Measurements from ENCODE around the gene MYO10.

Gene MYO10

DNA sequence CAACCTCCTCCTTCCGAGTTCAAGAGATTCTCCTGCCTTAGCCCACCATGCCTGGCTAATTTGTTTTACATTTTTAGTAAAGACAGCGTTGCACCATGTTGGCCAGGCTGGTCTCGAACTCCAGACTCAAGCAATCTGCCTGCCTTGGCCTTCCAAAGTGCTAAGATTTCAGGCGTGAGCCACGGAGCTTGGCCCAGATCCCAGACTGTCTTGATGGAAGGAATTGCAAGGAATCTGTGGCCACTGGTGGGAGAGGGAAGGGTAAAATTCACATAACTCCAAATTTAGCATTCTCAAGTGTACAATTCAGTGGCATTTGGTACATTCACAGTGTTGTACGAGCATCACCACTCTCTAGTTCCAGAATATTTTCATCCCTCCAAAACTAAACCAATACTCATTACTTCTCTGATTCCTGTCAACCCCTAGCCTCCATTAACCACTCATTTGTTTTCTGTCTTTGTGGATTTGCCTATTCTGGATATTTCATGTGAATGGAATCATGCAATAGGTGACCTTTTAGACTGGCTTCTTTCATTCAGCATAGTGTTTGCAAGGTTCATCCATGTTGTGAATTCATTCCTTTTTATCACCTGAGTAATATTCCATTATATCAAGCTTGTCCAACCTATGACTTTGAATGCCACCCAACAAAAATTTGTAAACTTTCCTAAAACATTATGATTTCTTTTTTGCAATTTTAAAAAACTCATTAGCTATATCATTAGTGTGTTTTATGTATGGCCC is 8.9 kb upstream of the MYO10 start:
- in situ Hi-C loops (cut with HindIII; ENCODE audit: low sequenced_read_pairs) = no loop called here
- no peak for DNase-seq (ENCODE audit: low read depth, low spot score)
- TF ChIP-seq, protein P1, sequence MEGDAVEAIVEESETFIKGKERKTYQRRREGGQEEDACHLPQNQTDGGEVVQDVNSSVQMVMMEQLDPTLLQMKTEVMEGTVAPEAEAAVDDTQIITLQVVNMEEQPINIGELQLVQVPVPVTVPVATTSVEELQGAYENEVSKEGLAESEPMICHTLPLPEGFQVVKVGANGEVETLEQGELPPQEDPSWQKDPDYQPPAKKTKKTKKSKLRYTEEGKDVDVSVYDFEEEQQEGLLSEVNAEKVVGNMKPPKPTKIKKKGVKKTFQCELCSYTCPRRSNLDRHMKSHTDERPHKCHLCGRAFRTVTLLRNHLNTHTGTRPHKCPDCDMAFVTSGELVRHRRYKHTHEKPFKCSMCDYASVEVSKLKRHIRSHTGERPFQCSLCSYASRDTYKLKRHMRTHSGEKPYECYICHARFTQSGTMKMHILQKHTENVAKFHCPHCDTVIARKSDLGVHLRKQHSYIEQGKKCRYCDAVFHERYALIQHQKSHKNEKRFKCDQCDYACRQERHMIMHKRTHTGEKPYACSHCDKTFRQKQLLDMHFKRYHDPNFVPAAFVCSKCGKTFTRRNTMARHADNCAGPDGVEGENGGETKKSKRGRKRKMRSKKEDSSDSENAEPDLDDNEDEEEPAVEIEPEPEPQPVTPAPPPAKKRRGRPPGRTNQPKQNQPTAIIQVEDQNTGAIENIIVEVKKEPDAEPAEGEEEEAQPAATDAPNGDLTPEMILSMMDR (IDR thresholded peaks at IDR 0.05; ENCODE audit: low read depth, low read length) = no peak

DNA sequence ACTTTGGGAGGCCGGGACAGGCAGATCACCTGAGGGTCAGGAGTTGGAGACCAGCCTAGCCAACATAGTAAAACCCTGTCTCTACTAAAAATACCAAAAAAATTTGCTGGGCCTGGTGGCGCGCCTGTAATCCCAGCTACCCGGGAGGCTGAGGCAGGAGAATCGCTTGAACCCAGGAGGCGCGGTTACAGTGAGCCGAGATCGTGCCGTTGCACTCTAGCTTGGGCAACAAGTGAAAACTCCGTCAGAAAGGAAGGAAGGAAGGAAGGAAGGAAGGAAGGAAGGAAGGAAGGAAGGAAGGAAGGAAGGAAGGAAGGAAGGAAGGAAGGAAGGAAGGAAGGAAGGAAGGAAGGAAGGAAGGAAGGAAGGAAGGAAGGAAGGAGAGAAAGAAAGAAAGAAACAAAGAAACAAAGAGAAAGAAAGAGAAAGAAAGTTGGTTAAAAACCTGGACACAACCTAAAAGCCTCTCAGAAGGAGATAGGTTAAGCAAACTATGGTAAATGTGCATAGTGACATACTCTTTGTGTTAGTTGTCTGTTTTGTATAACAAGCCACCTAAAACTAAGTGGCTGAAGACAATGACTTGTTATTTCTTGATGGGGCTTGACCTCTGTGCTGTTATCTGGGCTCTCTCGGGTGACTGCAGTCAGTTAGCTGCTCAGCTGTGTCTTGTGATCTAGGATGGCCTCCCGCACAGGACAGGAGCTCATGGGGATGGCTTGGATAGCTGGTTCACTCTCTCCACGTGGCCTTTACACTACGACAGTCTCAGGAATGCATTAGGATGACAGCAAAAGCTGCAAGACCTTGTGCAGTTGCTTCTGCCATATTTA is 8.0 kb upstream of the MYO10 start:
- H3K4me3 ChIP-seq (ENCODE audit: low read depth, low read length) = no peak overlapping the region
- DNase-seq (ENCODE audit: low read depth, low spot score) = no peak
- in situ Hi-C loops (cut with HindIII; ENCODE audit: low sequenced_read_pairs) = no loop called here
- TF ChIP-seq, protein P1 (IDR thresholded peaks at IDR 0.05; ENCODE audit: low read depth, low read length) = no peak

More for the DNA sequence above, 8.9 kb upstream of the MYO10 start:
- H3K4me3 ChIP-seq (ENCODE audit: low read depth, low read length) = no peak overlapping the region

DNA sequence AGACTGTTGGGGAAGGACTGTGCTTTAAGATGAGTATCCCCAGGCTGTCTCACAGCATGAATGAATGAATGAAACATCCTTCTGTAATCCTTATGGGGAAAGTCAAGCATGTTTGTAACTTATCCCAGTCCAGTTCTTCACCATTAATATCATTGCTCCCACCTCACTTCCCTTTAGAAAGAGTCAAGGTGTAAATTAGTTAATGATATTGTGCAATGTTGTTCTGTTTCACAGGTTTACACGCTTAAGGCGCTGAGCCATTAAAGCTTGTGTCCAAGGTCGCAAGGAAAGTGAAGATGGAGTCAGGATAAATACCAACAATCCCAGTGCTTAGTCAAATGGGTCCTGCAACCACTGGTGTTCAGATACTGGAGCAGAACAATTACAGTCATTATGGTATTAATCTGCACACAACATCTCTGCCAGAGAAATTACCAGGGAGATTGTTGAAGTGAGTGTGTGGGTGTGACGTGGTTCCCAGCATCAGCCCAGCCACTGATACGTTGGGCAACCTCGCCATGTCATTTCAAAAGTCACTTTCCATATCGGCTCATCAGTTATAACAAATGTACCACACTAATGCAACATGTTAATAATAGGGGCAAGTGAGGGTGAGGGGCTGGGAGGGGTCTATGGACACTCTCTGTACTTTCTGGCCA is 1.5 kb upstream of the MYO10 start:
- DNase-seq (ENCODE audit: low read depth, low spot score) = no peak
- H3K4me3 ChIP-seq (ENCODE audit: low read depth, low read length) = no peak overlapping the region
- in situ Hi-C loops (cut with HindIII; ENCODE audit: low sequenced_read_pairs) = no loop called here
- TF ChIP-seq, protein P1 (IDR thresholded peaks at IDR 0.05; ENCODE audit: low read depth, low read length) = no peak

DNA sequence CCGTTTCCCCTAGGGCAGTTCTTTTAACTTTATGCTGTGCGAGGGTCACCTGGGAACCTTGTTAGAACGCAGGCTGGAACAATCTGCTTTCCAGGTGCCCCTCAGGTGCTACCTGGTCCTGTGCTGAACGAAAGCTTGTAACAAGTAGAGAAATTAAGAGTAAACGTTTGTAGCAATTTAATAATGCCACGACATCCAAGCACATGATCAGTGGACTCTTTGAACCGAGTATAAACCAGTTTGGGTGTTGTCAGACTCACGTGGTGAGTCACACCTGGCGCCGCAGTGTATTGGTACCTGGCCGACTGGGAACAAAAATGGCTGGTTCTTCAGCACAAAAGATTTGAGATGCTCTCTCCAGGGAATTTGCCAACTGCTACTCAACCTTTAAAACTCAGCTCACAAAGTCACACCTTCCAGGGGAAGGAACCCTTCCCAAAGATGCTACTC is 926 bp upstream of the MYO10 start:
- TF ChIP-seq, protein P1 (IDR thresholded peaks at IDR 0.05; ENCODE audit: low read depth, low read length) = no peak

DNA sequence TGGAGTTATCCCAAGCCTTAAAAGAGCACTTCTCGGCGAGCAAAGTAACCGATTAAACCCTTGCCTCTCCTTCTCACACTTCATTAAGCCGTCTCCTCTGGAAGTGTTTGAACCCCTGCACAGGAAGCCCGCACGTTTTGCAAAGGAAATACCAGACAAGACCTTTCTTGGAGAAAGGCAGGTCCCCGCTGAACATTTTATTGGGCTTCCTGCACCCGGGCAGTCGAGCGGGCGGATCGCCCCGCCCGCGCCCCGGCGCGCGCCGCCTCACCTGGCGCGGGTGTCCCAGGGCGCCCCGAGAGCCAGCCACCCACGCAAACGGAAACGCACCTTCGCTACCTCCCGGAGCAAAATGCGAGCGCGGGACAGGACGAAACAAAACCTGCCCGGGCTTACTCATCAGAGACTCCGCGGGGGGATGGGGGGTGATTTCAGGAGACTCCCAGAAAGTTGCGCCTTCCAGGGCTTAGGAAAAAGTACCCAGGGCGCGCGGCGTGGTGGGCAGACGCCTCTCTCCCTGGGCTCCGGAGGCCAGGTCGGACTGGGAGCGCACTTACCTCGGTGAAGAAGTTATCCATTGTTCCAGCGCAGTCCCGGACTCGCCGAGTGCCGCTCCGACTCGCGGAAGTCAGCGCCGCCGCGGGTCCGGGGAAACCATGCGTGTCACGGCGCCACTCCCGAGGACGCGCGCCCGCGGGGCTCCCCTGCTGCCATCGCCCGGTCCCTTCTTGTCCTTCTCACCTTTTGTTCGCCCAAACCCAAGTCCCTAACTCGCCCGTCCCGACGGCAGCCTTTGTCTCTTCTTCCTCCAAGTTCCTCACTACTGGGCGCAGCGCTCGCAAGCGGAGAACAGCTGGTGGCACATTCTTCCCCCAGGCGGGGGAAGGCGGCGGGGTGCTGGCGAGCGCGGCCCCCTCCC is 598 bp downstream of the MYO10 start:
- H3K4me3 ChIP-seq (ENCODE audit: low read depth, low read length) = peak overlapping the region; percentile 88
- TF ChIP-seq, protein P1 (IDR thresholded peaks at IDR 0.05; ENCODE audit: low read depth, low read length) = no peak
- DNase-seq (ENCODE audit: low read depth, low spot score) = peak; percentile 67
- in situ Hi-C loops (cut with HindIII; ENCODE audit: low sequenced_read_pairs) = no loop called here

More for the DNA sequence above, 926 bp upstream of the MYO10 start:
- in situ Hi-C loops (cut with HindIII; ENCODE audit: low sequenced_read_pairs) = no loop called here
- H3K4me3 ChIP-seq (ENCODE audit: low read depth, low read length) = peak overlapping the region; percentile 69
- no peak for DNase-seq (ENCODE audit: low read depth, low spot score)
